Measurements from ENCODE around the gene POTEI.
"Not testable (repeated sequence)": the region's sequence is repeated elsewhere in the genome, so short reads cannot be mapped to it uniquely, and the experiment has no call there.

POTEI gene

GRCh38 chr2:130454712-130455083, 54.4 kb downstream of the POTEI start:
- DNase-seq: not testable (repeated sequence)

GRCh38 chr2:130453955-130454711, 55.0 kb downstream of the POTEI start:
- not testable (repeated sequence) for DNase-seq

GRCh38 chr2:130452897-130453296, 56.2 kb downstream of the POTEI start:
- not testable (repeated sequence) for DNase-seq

GRCh38 chr2:130451823-130452222, 57.3 kb downstream of the POTEI start:
- DNase-seq: not testable (repeated sequence)

DNA sequence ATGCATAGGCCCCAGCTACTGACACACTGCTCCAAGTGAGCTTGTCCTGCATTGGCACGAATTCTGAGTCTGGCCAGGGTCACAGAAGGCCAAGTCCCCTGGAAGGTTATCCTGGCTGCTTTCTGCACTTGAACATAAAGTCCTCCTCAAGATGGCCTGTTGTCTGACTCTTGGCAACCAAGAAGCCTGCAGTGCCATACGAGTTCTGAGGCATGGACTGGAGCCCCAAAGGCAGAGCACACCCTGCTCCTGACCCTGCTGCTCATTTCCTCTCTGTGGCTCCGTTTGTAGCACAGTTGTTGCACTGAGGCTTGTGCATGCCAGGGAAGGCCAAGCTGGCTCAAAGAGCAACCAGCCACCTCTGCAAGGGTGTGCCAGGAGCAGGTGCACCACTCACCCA, 57.9 kb downstream of the POTEI start:
- not testable (repeated sequence) for DNase-seq

- not testable (repeated sequence) for DNase-seq
Measured at GRCh38 chr2:130450366-130450765, 58.8 kb downstream of the POTEI start.

DNA sequence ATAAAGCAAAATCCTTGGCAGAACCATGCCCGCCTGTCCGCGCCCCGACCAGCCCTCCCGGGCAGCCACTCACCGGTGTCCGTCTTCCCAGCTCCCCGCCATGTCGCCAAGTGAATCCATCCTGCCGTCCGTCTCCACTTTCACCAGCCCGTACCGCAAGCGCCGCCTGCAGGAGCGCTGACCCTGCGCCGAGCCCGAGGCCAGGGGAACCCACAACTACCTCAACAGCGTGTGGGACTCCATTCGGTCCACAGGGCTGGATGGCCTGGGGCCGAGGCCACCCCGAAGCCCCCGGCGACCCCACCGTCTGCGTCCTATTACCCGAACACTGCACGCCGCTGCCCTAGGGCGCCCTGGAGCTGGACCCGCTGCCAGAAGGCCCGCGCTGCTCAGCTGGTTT, 81.5 kb downstream of the POTEI start:
- peak in 1 of 2 experiments; percentile 27 for DNase-seq

- not testable (repeated sequence) for DNase-seq
Measured at GRCh38 chr2:130418845-130419244, 90.3 kb downstream of the POTEI start.

- DNase-seq: peak; percentile 38 to 44
Measured at GRCh38 chr2:130416693-130417092, 92.4 kb downstream of the POTEI start.
